GM18867 (cell line): ENCODE measurements around the gene CYTH1.
A peak's percentile ranks its signal among the peaks of the same experiment; 100 is the strongest.
"Not testable (repeated sequence)": the region's sequence is repeated elsewhere in the genome, so short reads cannot be mapped to it uniquely, and the experiment has no call there.

Experiments used
- ATAC-seq: cut with Tn5 transposase; IDR thresholded peaks from one replicate; pipeline ENCODE4 v1.9.1; 2021; ENCODE audit warnings: mild to moderate bottlenecking, moderate library complexity; ENCODE audit not compliant: unreplicated experiment

The CYTH1 gene

GRCh38 chr17:78765821-78766220, 16.3 kb downstream of the CYTH1 start:
- ATAC-seq: no peak

GRCh38 chr17:78764871-78765270, 17.2 kb downstream of the CYTH1 start:
- no peak for ATAC-seq

- no peak for ATAC-seq
These were observed 18.5 kb downstream of the CYTH1 start for GRCh38 chr17:78763561-78763960.

- ATAC-seq: no peak
These were observed 20.2 kb downstream of the CYTH1 start for GRCh38 chr17:78761789-78762406.

- no peak for ATAC-seq
These were observed 22.1 kb downstream of the CYTH1 start for GRCh38 chr17:78759969-78760352.

GRCh38 chr17:78759203-78759968, 22.7 kb downstream of the CYTH1 start:
- peak; percentile 65 for ATAC-seq

GRCh38 chr17:78753316-78754250, 28.5 kb downstream of the CYTH1 start:
- ATAC-seq: no peak

- ATAC-seq: no peak
These were observed 30.5 kb downstream of the CYTH1 start for GRCh38 chr17:78751447-78752161.

GRCh38 chr17:78751000-78751399, 31.1 kb downstream of the CYTH1 start:
- not testable (repeated sequence) for ATAC-seq

- ATAC-seq: no peak
These were observed 33.2 kb downstream of the CYTH1 start for GRCh38 chr17:78748730-78749317.

- peak; percentile 67 for ATAC-seq
These were observed 33.9 kb downstream of the CYTH1 start for GRCh38 chr17:78748048-78748729.

GRCh38 chr17:78747488-78747887, 34.6 kb downstream of the CYTH1 start:
- no peak for ATAC-seq

- ATAC-seq: no peak
These were observed 35.2 kb downstream of the CYTH1 start for GRCh38 chr17:78746949-78747269.

- no peak for ATAC-seq
These were observed 35.7 kb downstream of the CYTH1 start for GRCh38 chr17:78746263-78746948.

GRCh38 chr17:78745407-78746088, 36.5 kb downstream of the CYTH1 start:
- ATAC-seq: no peak

GRCh38 chr17:78742901-78743300, 39.2 kb downstream of the CYTH1 start:
- no peak for ATAC-seq

- ATAC-seq: no peak
These were observed 40.3 kb downstream of the CYTH1 start for GRCh38 chr17:78741644-78742284.

- ATAC-seq: no peak
These were observed 42.6 kb downstream of the CYTH1 start for GRCh38 chr17:78739331-78739931.
